WERI-Rb-1 (cell line): ENCODE results near the gene LRRC31.
A peak's percentile ranks its signal among the peaks of the same experiment; 100 is the strongest.

Experiments used
- DNase-seq: peaks from one replicate; pipeline ENCODE4 v3.0.0-alpha.2; 2020
- H3K27ac ChIP-seq: fragments of 250-450 bp; sonication (Bioruptor Pico); 2 replicates; pipeline ENCODE4 v1.5.1; 2020; ENCODE audit warnings: mild to moderate bottlenecking, moderate library complexity
- H3K27me3 ChIP-seq: fragments of 250-450 bp; sonication (Bioruptor Pico); 2 replicates; pipeline ENCODE4 v1.5.1; 2021; ENCODE audit warnings: mild to moderate bottlenecking, low read depth, moderate library complexity; ENCODE audit not compliant: insufficient read depth, severe bottlenecking
- H3K36me3 ChIP-seq: fragments of 250-450 bp; sonication (Bioruptor Pico); 2 replicates; pipeline ENCODE4 v1.5.1; 2020; ENCODE audit warnings: mild to moderate bottlenecking, moderate library complexity
- H3K4me3 ChIP-seq: 2 replicates; pipeline ENCODE4 v1.5.1; 2011; ENCODE audit warnings: low read depth, mild to moderate bottlenecking, control low read depth, low read length
- H3K9me3 ChIP-seq: fragments of 250-450 bp; sonication (Bioruptor Pico); 2 replicates; pipeline ENCODE4 v1.5.1; 2021; ENCODE audit warnings: mild to moderate bottlenecking, moderate library complexity; ENCODE audit not compliant: severe bottlenecking
- TF ChIP-seq, protein P1 (sequence below): IDR thresholded peaks from 2 replicates; pipeline ENCODE4 v1.5.1; 2011; ENCODE audit warnings: low read depth, mild to moderate bottlenecking, control low read depth, inconsistent platforms, low read length

Gene LRRC31

DNA sequence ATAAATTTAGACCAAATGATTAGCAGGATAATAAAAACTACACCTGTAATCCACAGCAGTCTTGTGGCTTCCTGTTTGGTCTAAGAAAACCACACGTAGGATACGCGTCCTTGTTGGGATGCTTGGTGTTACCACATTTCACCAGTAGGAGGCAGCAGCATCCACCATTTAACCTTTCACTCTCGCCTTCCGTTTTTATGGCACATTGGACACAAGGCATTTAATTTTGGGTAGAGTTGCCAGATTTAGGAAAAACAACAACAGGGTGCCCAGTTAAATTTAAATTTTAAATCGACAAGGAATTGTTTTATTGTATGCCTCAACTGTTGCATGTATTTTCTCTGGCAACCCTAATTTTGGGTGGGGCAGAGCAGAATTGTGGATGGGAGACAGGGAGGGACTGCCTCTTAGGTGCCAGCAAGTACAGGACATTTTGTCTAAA lies 6.3 kb downstream of the LRRC31 start:
- Histone ChIP-seq H3K27me3 (no peaks in the 10 kb centered on the region), H3K36me3 (no peaks in the 10 kb centered on the region), H3K9me3 (no peaks in the 10 kb centered on the region), H3K4me3 (no peak overlapping the region), H3K27ac (no peak overlapping the region)
- TF ChIP-seq, protein P1, sequence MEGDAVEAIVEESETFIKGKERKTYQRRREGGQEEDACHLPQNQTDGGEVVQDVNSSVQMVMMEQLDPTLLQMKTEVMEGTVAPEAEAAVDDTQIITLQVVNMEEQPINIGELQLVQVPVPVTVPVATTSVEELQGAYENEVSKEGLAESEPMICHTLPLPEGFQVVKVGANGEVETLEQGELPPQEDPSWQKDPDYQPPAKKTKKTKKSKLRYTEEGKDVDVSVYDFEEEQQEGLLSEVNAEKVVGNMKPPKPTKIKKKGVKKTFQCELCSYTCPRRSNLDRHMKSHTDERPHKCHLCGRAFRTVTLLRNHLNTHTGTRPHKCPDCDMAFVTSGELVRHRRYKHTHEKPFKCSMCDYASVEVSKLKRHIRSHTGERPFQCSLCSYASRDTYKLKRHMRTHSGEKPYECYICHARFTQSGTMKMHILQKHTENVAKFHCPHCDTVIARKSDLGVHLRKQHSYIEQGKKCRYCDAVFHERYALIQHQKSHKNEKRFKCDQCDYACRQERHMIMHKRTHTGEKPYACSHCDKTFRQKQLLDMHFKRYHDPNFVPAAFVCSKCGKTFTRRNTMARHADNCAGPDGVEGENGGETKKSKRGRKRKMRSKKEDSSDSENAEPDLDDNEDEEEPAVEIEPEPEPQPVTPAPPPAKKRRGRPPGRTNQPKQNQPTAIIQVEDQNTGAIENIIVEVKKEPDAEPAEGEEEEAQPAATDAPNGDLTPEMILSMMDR, result peak; percentile 85
- peak; percentile 60 for DNase-seq

DNA sequence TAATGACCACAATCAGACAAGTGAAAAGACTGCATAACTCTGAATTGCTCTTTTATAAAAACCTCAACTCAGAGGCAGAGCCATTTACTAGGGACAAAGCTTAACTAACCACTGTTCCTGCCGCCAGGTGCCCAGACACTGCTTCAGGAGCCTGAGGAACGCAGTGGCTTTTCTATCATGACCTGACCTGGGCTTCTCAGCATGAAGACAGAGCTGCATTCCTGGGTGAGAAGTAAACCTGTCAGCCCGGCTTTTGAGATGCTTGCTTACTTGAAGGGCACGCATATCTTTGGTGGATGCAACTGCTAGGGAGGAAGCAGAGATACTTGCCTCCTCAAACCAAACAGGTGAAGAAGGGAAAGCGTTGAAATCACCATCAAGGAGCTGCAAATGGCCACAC lies 7.9 kb downstream of the LRRC31 start:
- Histone ChIP-seq H3K36me3 (no peaks in the 10 kb centered on the region), H3K27ac (no peak overlapping the region), H3K27me3 (no peaks in the 10 kb centered on the region), H3K4me3 (no peak overlapping the region), H3K9me3 (no peaks in the 10 kb centered on the region)
- TF ChIP-seq, protein P1, result no peak
- no peak for DNase-seq

DNA sequence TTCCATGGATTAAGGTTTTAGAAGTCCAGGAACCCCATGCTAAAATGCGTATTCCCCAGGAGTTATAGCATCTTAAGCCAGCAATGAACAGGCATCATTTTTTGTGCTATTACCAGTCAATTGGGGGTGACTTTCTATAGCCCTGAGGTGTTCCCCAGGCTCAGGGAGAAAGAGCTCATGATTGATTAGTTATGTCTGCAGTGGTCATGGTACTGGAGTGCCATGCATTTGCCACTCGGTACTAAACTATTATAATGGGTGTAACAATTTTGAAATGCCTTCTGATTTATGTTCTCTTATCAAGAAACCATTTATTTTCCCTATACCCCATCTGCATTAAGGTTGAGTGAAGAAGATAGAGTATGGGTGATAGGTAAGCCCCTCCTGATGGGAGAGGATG lies 11.9 kb downstream of the LRRC31 start:
- H3K27ac ChIP-seq, result no peak overlapping the region
- no peaks in the 10 kb centered on the region for H3K27me3 ChIP-seq
- no peaks in the 10 kb centered on the region for H3K9me3 ChIP-seq
- no peaks in the 10 kb centered on the region for H3K36me3 ChIP-seq
- no peak overlapping the region for H3K4me3 ChIP-seq
- TF ChIP-seq, protein P1, result no peak
- no peak for DNase-seq

DNA sequence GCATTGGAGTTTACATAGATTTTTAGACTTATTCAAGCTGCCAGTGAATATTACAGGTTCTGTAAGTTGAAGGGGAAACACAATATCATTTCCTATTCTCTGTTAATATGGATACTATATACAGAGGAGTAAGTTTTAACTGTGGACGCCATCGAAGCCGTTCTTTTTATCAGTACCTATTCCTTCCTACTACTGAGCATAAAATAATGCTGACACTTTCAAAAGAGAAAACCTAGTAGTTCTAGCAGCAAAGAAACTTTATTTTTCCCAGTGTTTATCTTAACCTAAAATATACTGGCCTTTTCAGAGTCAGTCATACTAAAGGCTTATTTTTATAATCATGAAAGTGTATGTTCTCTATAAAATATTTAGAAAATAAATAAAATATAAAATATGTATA lies 14.2 kb downstream of the LRRC31 start:
- Histone ChIP-seq H3K36me3 (no peaks in the 10 kb centered on the region), H3K27ac (no peak overlapping the region), H3K27me3 (no peaks in the 10 kb centered on the region), H3K9me3 (no peaks in the 10 kb centered on the region), H3K4me3 (no peak overlapping the region)
- no peak for DNase-seq
- TF ChIP-seq, protein P1, result no peak

DNA sequence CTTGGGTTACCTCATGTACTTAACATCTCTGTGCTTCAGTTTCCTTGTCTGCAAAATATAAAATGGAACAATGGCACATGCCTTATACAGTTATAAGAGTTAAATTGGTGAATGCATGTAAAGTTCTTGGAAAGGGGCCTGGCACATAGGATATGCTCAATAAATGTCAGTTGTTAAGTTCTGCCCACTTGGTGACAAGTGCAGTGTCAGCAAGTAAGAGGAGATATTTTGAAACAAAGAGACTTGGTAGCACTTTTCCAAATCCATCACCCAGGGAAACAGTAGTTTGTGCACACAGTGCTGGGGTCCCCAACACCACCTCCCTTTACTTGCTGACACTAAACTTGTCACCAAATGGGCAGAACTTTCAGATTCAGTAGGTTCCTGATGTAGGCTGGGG lies 19.1 kb downstream of the LRRC31 start:
- Histone ChIP-seq H3K27me3 (no peaks in the 10 kb centered on the region), H3K4me3 (no peak overlapping the region), H3K27ac (no peak overlapping the region), H3K9me3 (no peaks in the 10 kb centered on the region), H3K36me3 (no peaks in the 10 kb centered on the region)
- no peak for DNase-seq
- TF ChIP-seq, protein P1, result no peak

DNA sequence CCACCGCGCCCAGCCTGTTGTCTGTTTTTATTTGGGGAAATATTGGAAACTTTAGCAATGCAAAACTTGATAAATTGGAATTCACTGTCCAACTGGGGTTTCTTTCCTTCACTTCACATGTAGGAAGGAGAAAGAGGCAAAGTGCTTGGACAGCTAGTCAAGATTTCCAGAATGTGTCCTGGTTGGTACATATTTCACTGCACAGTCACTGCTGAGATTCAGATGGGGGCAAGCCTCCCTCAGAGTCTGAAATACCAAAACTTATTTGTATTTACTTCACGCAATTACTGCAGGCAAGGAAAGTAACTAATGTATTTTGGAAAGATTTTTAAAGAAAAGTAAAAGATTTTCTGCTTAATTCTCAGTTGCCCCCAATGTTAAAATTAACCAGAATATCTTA lies 21.0 kb downstream of the LRRC31 start:
- TF ChIP-seq, protein P1, result no peak
- H3K9me3 ChIP-seq, result no peaks in the 10 kb centered on the region
- no peaks in the 10 kb centered on the region for H3K27me3 ChIP-seq

More for the DNA sequence above, 21.0 kb downstream of the LRRC31 start:
- Histone ChIP-seq H3K4me3 (no peak overlapping the region), H3K27ac (no peak overlapping the region), H3K36me3 (no peaks in the 10 kb centered on the region)
- no peak for DNase-seq
